GM12878 (cell line): Measurements from ENCODE around the gene PDGFB. TPM values are rescaled to one million over a fixed set of nuclear protein-coding genes. Genes with fewer than 3 reads are reported as not detected.

Source experiments
- ATAC-seq: fragments of 200-7000 bp; cut with Tn5 transposase; 3 replicates; pipeline ENCODE4 v1.9.1; 2020; ENCODE audit warnings: mild to moderate bottlenecking, moderate library complexity
- BruUV-seq: library from RNA; stranded (reverse); fragments of 400-500 nt; replicated peaks from 2 replicates; lab custom pipeline; 2021; lab: Mats Ljungman, UMichigan
- CTCF ChIA-PET: fragments of 300-600 bp; sonication (Branson Sonifier 250); formaldehyde crosslinking; extraction: SDS; loops from one replicate; lab custom pipeline; 2021; ENCODE audit warnings: inconsistent platforms; lab: Yijun Ruan, JAX
- POLR2A ChIA-PET: fragments of 350-600 bp; formaldehyde crosslinking; extraction: SDS; loops from one replicate; lab custom pipeline; 2021; ENCODE audit warnings: inconsistent platforms; lab: Charles Lee
- RAD21 ChIA-PET: fragments of 300-600 bp; sonication (Branson Sonifier 250); formaldehyde crosslinking; loops from one replicate; lab custom pipeline; 2023; ENCODE audit warnings: antibody characterized with exemption; ENCODE audit not compliant: unreplicated experiment; lab: Charles Lee
- SMC1A ChIA-PET: fragments of 300-600 bp; sonication (Branson Sonifier 250); formaldehyde crosslinking; loops from one replicate; lab custom pipeline; 2023; ENCODE audit not compliant: unreplicated experiment, uncharacterized antibody; lab: Charles Lee
- DNase-seq: peaks from one replicate; pipeline ENCODE4 v3.0.0-alpha.2; 2011; ENCODE audit warnings: low read depth, low spot score
- FAIRE-seq: peaks from 3 replicates; lab custom pipeline; 2011; peaks lifted over from hg19 to GRCh38; lab: Jason Lieb, UNC
- H2AFZ ChIP-seq: 2 replicates; pipeline ENCODE4 v1.6.0; 2011; ENCODE audit warnings: low read depth, low read length, control low read depth; ENCODE audit not compliant: control insufficient read depth
- H3K27ac ChIP-seq: 2 replicates; pipeline ENCODE4 v1.5.1; 2011; ENCODE audit warnings: control low read depth; ENCODE audit not compliant: control insufficient read depth, insufficient read depth
- H3K27me3 ChIP-seq, 2 experiments: replicated peaks in 1 of 2; 2 replicates each; pipeline versions ENCODE4 v1.6.0 to v1.6.1; 2011; ENCODE audit warnings: low read length in 1 of 2; ENCODE audit not compliant: control insufficient read depth in 2 of 2, insufficient read depth in 2 of 2
- H3K36me3 ChIP-seq, 2 experiments: 2 replicates each; pipeline ENCODE4 v1.5.1; 2011; ENCODE audit warnings: low read length in 1 of 2; ENCODE audit not compliant: control insufficient read depth in 2 of 2, insufficient read depth in 2 of 2
- H3K4me1 ChIP-seq: 2 replicates; pipeline ENCODE4 v1.6.1; 2011; ENCODE audit warnings: mild to moderate bottlenecking, low read length, moderate library complexity, mixed read lengths; ENCODE audit not compliant: control insufficient read depth, insufficient read depth
- H3K4me2 ChIP-seq: 2 replicates; pipeline ENCODE4 v1.6.0; 2011; ENCODE audit warnings: control low read depth; ENCODE audit not compliant: control insufficient read depth, insufficient read depth
- H3K4me3 ChIP-seq: fragments of 200-600 bp; sonication (generic); 2 replicates; pipeline ENCODE4 v1.5.1; 2016
- H3K79me2 ChIP-seq: 2 replicates; pipeline ENCODE4 v1.6.0; 2011; ENCODE audit warnings: low read length; ENCODE audit not compliant: control insufficient read depth, insufficient read depth
- H3K9ac ChIP-seq: 2 replicates; pipeline ENCODE4 v1.8.0; 2011; ENCODE audit warnings: low read length, control low read depth, mixed read lengths; ENCODE audit not compliant: control insufficient read depth, insufficient read depth
- H3K9me3 ChIP-seq: replicated peaks from 3 replicates; pipeline ENCODE4 v1.5.1; 2011; ENCODE audit warnings: mild to moderate bottlenecking, low read length; ENCODE audit not compliant: control insufficient read depth, insufficient read depth
- H4K20me1 ChIP-seq: 2 replicates; pipeline ENCODE4 v1.6.0; 2011; ENCODE audit not compliant: control insufficient read depth, insufficient read depth
- ATF2 ChIP-seq: IDR thresholded peaks from 2 replicates; pipeline ENCODE4 v1.6.1; 2012; ENCODE audit warnings: low read length, inconsistent platforms
- ELK1 ChIP-seq: IDR thresholded peaks from 2 replicates; pipeline ENCODE4 v1.6.1; 2012; ENCODE audit warnings: low read depth, low read length, improper control_type of control experiment
- FOS ChIP-seq: IDR thresholded peaks from 3 replicates; pipeline ENCODE4 v1.6.1; 2011; ENCODE audit warnings: borderline replicate concordance; ENCODE audit not compliant: insufficient read length; ENCODE audit errors: extremely low read depth
- LARP7 ChIP-seq: fragments of 450-650 bp; IDR thresholded peaks from 2 replicates; pipeline ENCODE4 v1.6.1; 2017; ENCODE audit warnings: mild to moderate bottlenecking
- MLLT1 ChIP-seq: fragments of 450-650 bp; IDR thresholded peaks from 2 replicates; pipeline ENCODE4 v1.6.1; 2016; ENCODE audit warnings: mild to moderate bottlenecking
- PAX5 ChIP-seq: IDR thresholded peaks from 2 replicates; pipeline ENCODE4 v1.6.1; 2011; ENCODE audit warnings: low read depth, low read length, borderline replicate concordance
- RELB ChIP-seq: fragments of 450-650 bp; IDR thresholded peaks from 2 replicates; pipeline ENCODE4 v1.6.1; 2017; ENCODE audit warnings: low read depth, mild to moderate bottlenecking, moderate library complexity
- SUPT20H ChIP-seq: IDR thresholded peaks from 2 replicates; pipeline ENCODE4 v1.6.1; 2011; ENCODE audit warnings: low read depth, mild to moderate bottlenecking, low read length, moderate library complexity, borderline replicate concordance; ENCODE audit not compliant: control insufficient read depth
- YBX1 ChIP-seq: fragments of 450-650 bp; IDR thresholded peaks from 2 replicates; pipeline ENCODE4 v1.6.1; 2016; ENCODE audit warnings: antibody characterized with exemption
- WGBS: methylation state at CpG from one replicate; pipeline ENCODE4 v1.1.6; 2016; ENCODE audit warnings: low lambda C conversion rate; ENCODE audit not compliant: insufficient replicate concordance, insufficient coverage; ENCODE audit errors: missing lambda C conversion rate; 5-methylcytosine and 5-hydroxymethylcytosine counted together
- in situ Hi-C: fragments of 300-500 bp; cut with MboI; formaldehyde crosslinking; loops from 9 replicates; pipeline ENCODE4 v1.14.3; 2018; ENCODE audit warnings: mixed read lengths
- intact Hi-C: fragments of 100-400 bp; cut with micrococcal nuclease; formaldehyde crosslinking; loops from one replicate; pipeline ENCODE4 v1.14.2; 2022; ENCODE audit not compliant: unreplicated experiment
- polyA plus RNA-seq, 11 experiments: library from polyadenylated mRNA; depleted of rRNA in 4 of 11; unstranded in 6 of 11; stranded (reverse) in 5 of 11; fragments of >200 nt; fragmentation: Nextera tagmentation in 4 of 11; fragmentation: Illumina TruSeq in 1 of 11; extraction: Ambion mirVana in 4 of 11; extraction: Trizol in 1 of 11; gene quantifications; 1 replicate in 1 of 11; 2 replicates in 10 of 11; pipeline versions ENCODE4 v1.2.1 to v1.2.3, GENCODE V29; 2011 to 2016; ENCODE audit warnings: inconsistent platforms in 2 of 11, missing spikeins in 2 of 11, low read depth in 1 of 11
- total RNA-seq, 4 experiments: library from RNA; depleted of rRNA in 3 of 4; stranded (reverse); fragments of >200 nt in 3 of 4; fragmentation: Illumina TruSeq in 1 of 4; extraction: Trizol in 1 of 4; gene quantifications; 2 replicates each; pipeline versions ENCODE4 v1.2.1 to v1.2.3, GENCODE V29; 2013 to 2021
- TF ChIP-seq, protein P1 (sequence below): fragments of 450-650 bp; formaldehyde crosslinking; IDR thresholded peaks from 2 replicates; pipeline ENCODE4 v1.5.0; 2022; ENCODE audit warnings: mild to moderate bottlenecking, missing genetic modification characterization

The PDGFB gene
- total and polyA plus RNA-seq, 10 of the 15 experiments (the other 5 are each of a cell fraction or from before 2014, with no cell fraction given) = 0.13 to 1.1 (median 0.56) TPM; not detected in 1

GRCh38 chr22:39266398-39267030, 21.7 kb upstream of the PDGFB start (continued):
- TF ChIP-seq, protein P1, sequence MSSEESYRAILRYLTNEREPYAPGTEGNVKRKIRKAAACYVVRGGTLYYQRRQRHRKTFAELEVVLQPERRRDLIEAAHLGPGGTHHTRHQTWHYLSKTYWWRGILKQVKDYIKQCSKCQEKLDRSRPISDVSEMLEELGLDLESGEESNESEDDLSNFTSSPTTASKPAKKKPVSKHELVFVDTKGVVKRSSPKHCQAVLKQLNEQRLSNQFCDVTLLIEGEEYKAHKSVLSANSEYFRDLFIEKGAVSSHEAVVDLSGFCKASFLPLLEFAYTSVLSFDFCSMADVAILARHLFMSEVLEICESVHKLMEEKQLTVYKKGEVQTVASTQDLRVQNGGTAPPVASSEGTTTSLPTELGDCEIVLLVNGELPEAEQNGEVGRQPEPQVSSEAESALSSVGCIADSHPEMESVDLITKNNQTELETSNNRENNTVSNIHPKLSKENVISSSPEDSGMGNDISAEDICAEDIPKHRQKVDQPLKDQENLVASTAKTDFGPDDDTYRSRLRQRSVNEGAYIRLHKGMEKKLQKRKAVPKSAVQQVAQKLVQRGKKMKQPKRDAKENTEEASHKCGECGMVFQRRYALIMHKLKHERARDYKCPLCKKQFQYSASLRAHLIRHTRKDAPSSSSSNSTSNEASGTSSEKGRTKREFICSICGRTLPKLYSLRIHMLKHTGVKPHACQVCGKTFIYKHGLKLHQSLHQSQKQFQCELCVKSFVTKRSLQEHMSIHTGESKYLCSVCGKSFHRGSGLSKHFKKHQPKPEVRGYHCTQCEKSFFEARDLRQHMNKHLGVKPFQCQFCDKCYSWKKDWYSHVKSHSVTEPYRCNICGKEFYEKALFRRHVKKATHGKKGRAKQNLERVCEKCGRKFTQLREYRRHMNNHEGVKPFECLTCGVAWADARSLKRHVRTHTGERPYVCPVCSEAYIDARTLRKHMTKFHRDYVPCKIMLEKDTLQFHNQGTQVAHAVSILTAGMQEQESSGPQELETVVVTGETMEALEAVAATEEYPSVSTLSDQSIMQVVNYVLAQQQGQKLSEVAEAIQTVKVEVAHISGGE (CRISPR knock-in tag) = no peak

GRCh38 chr22:39265143-39265886, 20.5 kb upstream of the PDGFB start:
- H3K4me2 ChIP-seq = no peak overlapping the region
- H3K9me3 ChIP-seq = peaks cover 3% of the 10 kb centered on the region; the same call in 2 of the 3 replicates
- no peak for ATAC-seq
- no peak for FAIRE-seq
- H3K4me3 ChIP-seq = no peak overlapping the region
- H3K36me3 ChIP-seq = no peaks in the 10 kb centered on the region
- 91% methylated on average over 22 of the region's 23 CpGs for WGBS
- no TSS peak for BruUV-seq
- H3K27ac ChIP-seq = peak overlapping the region; percentile 96
- ChIA-PET POLR2A (no interaction called here), CTCF (interaction anchor here (1.2 to 1.9 kb wide), 2 partner anchors 53 to 94 kb away, joined by 4 read pairs; no protein-coding TSS in a partner anchor), RAD21 (interaction anchor here (0.5 kb wide), 2 partner anchors 74 to 1225 kb away, joined by 3 read pairs; no protein-coding TSS in a partner anchor), SMC1A (interaction anchor here (1.2 to 1.4 kb wide), 2 partner anchors 17 to 41 kb away, joined by 3 read pairs; no protein-coding TSS in a partner anchor)
- no peak for DNase-seq
- no peaks in the 10 kb centered on the region for H4K20me1 ChIP-seq
- no peaks in the 10 kb centered on the region for H3K79me2 ChIP-seq
- intact Hi-C loops (no loop called here), in situ Hi-C loops (no loop called here)
- H3K4me1 ChIP-seq = peaks cover 37% of the 10 kb centered on the region
- no peak overlapping the region for H3K9ac ChIP-seq
- H2AFZ ChIP-seq = no peak overlapping the region
- no peaks in the 10 kb centered on the region for H3K27me3 ChIP-seq
- TF ChIP-seq SUPT20H = no peak
- no peak for TF ChIP-seq FOS
- TF ChIP-seq PAX5 = no peak
- no peak for TF ChIP-seq LARP7
- no peak for TF ChIP-seq YBX1
- TF ChIP-seq MLLT1 = no peak
- TF ChIP-seq ATF2 = no peak
- no peak for TF ChIP-seq RELB
- no peak for TF ChIP-seq ELK1
